HG03469 (cell line): ENCODE data around the gene NOP9.
"Not testable (repeated sequence)": the region's sequence is repeated elsewhere in the genome, so short reads cannot be mapped to it uniquely, and the experiment has no call there.

ENCODE experiments used
- ATAC-seq: cut with Tn5 transposase; IDR thresholded peaks from one replicate; pipeline ENCODE4 v1.9.1; 2021; ENCODE audit warnings: mild to moderate bottlenecking, moderate library complexity, moderate number of reproducible peaks; ENCODE audit not compliant: unreplicated experiment

Gene NOP9

GRCh38 chr14:24343795-24344660 lies 44.4 kb downstream of the NOP9 start:
- ATAC-seq, result no peak

GRCh38 chr14:24347134-24347533 lies 47.5 kb downstream of the NOP9 start:
- ATAC-seq, result no peak

- ATAC-seq, result no peak
These were observed 48.5 kb downstream of the NOP9 start for GRCh38 chr14:24348186-24348585.

- ATAC-seq, result no peak
These were observed 50.1 kb downstream of the NOP9 start for GRCh38 chr14:24349742-24350141.

GRCh38 chr14:24351517-24351916 lies 51.9 kb downstream of the NOP9 start:
- no peak for ATAC-seq

- ATAC-seq, result no peak
These were observed 54.2 kb downstream of the NOP9 start for GRCh38 chr14:24353559-24354481.

GRCh38 chr14:24354482-24354825 lies 54.8 kb downstream of the NOP9 start:
- not testable (repeated sequence) for ATAC-seq

GRCh38 chr14:24355009-24355408 lies 55.4 kb downstream of the NOP9 start:
- ATAC-seq, result no peak

- ATAC-seq, result no peak
These were observed 56.6 kb downstream of the NOP9 start for GRCh38 chr14:24356208-24356607.
